Measurements from ENCODE around the gene ATXN2L.

The ATXN2L gene

GRCh38 chr16:28821874-28822519 lies 802 bp upstream of the ATXN2L start:
- Histone ChIP-seq H3K27ac (ENCODE audit: low read depth, low read length, poor library complexity, severe bottlenecking) (peak overlapping the region; percentile 86), H4K20me1 (ENCODE audit: insufficient read depth, low read length) (no peaks in the 10 kb centered on the region), H2AFZ (ENCODE audit: low read length) (no peak overlapping the region), H3F3A (ENCODE audit: insufficient read depth, low read length) (no peaks in the 10 kb centered on the region), H3K9me3 (ENCODE audit: low read length) (no peaks in the 10 kb centered on the region), H3K27me3 (ENCODE audit: insufficient read depth, low read length) (no peaks in the 10 kb centered on the region), H3K4me2 (ENCODE audit: low read length) (peak overlapping the region; percentile 86), H3K9ac (ENCODE audit: low read length) (peak overlapping the region; percentile 98), H3K79me2 (ENCODE audit: insufficient read depth, low read length) (peaks cover 31% of the 10 kb centered on the region), H3K4me1 (ENCODE audit: insufficient read depth, low read length, severe bottlenecking) (peaks cover 24% of the 10 kb centered on the region), H3K36me3 (ENCODE audit: insufficient read depth, low read length) (peaks cover 30% of the 10 kb centered on the region), H3K9me2 (ENCODE audit: low read depth, low read length) (no peaks in the 10 kb centered on the region), H3K4me3 (ENCODE audit: low read depth, low read length, poor library complexity, severe bottlenecking) (peak overlapping the region; percentile 80)
- TF ChIP-seq EZH2 (IDR thresholded peaks at IDR 0.05; ENCODE audit: borderline replicate concordance, low read length) (no peak), CTCF (IDR thresholded peaks at IDR 0.05; ENCODE audit: low read length) (no peak)

DNA sequence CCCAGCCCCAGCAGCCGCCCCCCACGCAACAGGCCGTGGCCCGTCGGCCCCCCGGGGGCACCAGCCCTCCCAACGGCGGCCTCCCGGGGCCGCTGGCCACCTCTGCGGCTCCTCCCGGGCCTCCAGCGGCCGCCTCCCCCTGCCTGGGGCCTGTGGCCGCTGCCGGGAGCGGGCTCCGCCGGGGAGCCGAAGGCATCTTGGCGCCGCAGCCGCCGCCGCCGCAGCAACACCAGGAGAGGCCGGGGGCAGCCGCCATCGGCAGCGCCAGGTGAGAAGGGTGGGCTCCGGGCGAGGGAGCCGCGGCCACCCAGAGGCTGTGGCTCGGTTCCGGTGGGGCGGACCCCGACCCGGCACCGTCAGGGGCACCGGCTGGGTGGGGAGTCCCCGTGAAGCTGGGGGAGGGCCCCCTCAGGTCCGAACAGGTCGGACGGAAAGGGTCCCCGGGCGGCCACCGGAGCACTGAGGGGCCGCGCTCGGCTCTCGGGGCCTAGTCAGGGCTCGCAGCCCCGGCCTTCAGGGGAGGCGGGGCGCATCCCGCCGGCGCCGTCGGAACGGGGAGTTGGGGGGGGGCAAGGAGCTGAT lies 583 bp downstream of the ATXN2L start:
- H3K9me3 ChIP-seq (ENCODE audit: low read length) = no peaks in the 10 kb centered on the region
- no peaks in the 10 kb centered on the region for H3K9me2 ChIP-seq (ENCODE audit: low read depth, low read length)
- H3K4me1 ChIP-seq (ENCODE audit: insufficient read depth, low read length, severe bottlenecking) = peaks cover 24% of the 10 kb centered on the region
- H2AFZ ChIP-seq (ENCODE audit: low read length) = no peak overlapping the region
- H3F3A ChIP-seq (ENCODE audit: insufficient read depth, low read length) = no peaks in the 10 kb centered on the region
- peak overlapping the region; percentile 80 for H3K4me3 ChIP-seq (ENCODE audit: low read depth, low read length, poor library complexity, severe bottlenecking)
- TF ChIP-seq EZH2 (IDR thresholded peaks at IDR 0.05; ENCODE audit: borderline replicate concordance, low read length) = no peak
- H3K79me2 ChIP-seq (ENCODE audit: insufficient read depth, low read length) = peaks cover 31% of the 10 kb centered on the region
- H3K27ac ChIP-seq (ENCODE audit: low read depth, low read length, poor library complexity, severe bottlenecking) = peak overlapping the region; percentile 86
- H3K9ac ChIP-seq (ENCODE audit: low read length) = peak overlapping the region; percentile 98
- no peaks in the 10 kb centered on the region for H3K27me3 ChIP-seq (ENCODE audit: insufficient read depth, low read length)
- peaks cover 44% of the 10 kb centered on the region for H3K36me3 ChIP-seq (ENCODE audit: insufficient read depth, low read length)
- H3K4me2 ChIP-seq (ENCODE audit: low read length) = peak overlapping the region; percentile 81
- no peaks in the 10 kb centered on the region for H4K20me1 ChIP-seq (ENCODE audit: insufficient read depth, low read length)

- H2AFZ ChIP-seq (ENCODE audit: low read length) = no peak overlapping the region
- peaks cover 51% of the 10 kb centered on the region for H3K36me3 ChIP-seq (ENCODE audit: insufficient read depth, low read length)
- H3K9me3 ChIP-seq (ENCODE audit: low read length) = no peaks in the 10 kb centered on the region
- peaks cover 31% of the 10 kb centered on the region for H3K79me2 ChIP-seq (ENCODE audit: insufficient read depth, low read length)
- H3K4me3 ChIP-seq (ENCODE audit: low read depth, low read length, poor library complexity, severe bottlenecking) = peak overlapping the region; percentile 80
- H3K9me2 ChIP-seq (ENCODE audit: low read depth, low read length) = no peaks in the 10 kb centered on the region
- TF ChIP-seq CTCF (IDR thresholded peaks at IDR 0.05; ENCODE audit: low read length) = no peak
- TF ChIP-seq EZH2 (IDR thresholded peaks at IDR 0.05; ENCODE audit: borderline replicate concordance, low read length) = no peak
- H3F3A ChIP-seq (ENCODE audit: insufficient read depth, low read length) = no peaks in the 10 kb centered on the region
- peak overlapping the region; percentile 98 for H3K9ac ChIP-seq (ENCODE audit: low read length)
- H3K4me1 ChIP-seq (ENCODE audit: insufficient read depth, low read length, severe bottlenecking) = peaks cover 24% of the 10 kb centered on the region
- H3K27ac ChIP-seq (ENCODE audit: low read depth, low read length, poor library complexity, severe bottlenecking) = peak overlapping the region; percentile 86
- H4K20me1 ChIP-seq (ENCODE audit: insufficient read depth, low read length) = no peaks in the 10 kb centered on the region
- H3K4me2 ChIP-seq (ENCODE audit: low read length) = peak overlapping the region; percentile 81
- H3K27me3 ChIP-seq (ENCODE audit: insufficient read depth, low read length) = no peaks in the 10 kb centered on the region
Measured at GRCh38 chr16:28823873-28824716, 1.3 kb downstream of the ATXN2L start.

Measured in OCI-LY1 (cell line).